K562 (cell line): Measurements from ENCODE around the gene C1QTNF8. TPM values are rescaled to one million over a fixed set of nuclear protein-coding genes. Genes with fewer than 3 reads are reported as not detected.

Experiments used
- ATAC-seq: fragments of 200-7000 bp; cut with Tn5 transposase; 3 replicates; pipeline ENCODE4 v1.9.1; 2020; ENCODE audit warnings: moderate library complexity
- BruUV-seq: library from RNA; stranded (reverse); fragments of 400-500 nt; replicated peaks from 2 replicates; lab custom pipeline; 2021; lab: Mats Ljungman, UMichigan
- CTCF ChIA-PET: fragments of 300-600 bp; formaldehyde crosslinking; extraction: SDS; loops from one replicate; lab custom pipeline; 2021; ENCODE audit warnings: low intra/inter-chr PET ratio; lab: Yijun Ruan, JAX
- POLR2A ChIA-PET: fragments of 300-600, 350-650 bp; sonication (Branson Sonifier 250); formaldehyde crosslinking; extraction: SDS; loops from one replicate; lab custom pipeline; 2021; ENCODE audit warnings: antibody characterized with exemption, inconsistent platforms; lab: Yijun Ruan, JAX
- DNase-seq, 4 experiments: peaks; one replicate each; pipeline versions ENCODE4 v3.0.0 to v3.0.0-alpha.2; 2011 to 2018; ENCODE audit warnings: low spot score in 3 of 4, mixed read lengths in 3 of 4; ENCODE audit errors: extremely low read depth in 1 of 4
- FAIRE-seq: peaks from 2 replicates; lab custom pipeline; 2011; peaks lifted over from hg19 to GRCh38; lab: Jason Lieb, UNC
- H2AFZ ChIP-seq: 2 replicates; pipeline ENCODE4 v1.6.0; 2011; ENCODE audit warnings: low read depth, low read length, control low read depth, inconsistent platforms
- H3K27ac ChIP-seq: fragments of 200-600 bp; 3 replicates; pipeline ENCODE4 v1.8.0; 2011; ENCODE audit warnings: low read depth, mild to moderate bottlenecking, control low read depth, inconsistent platforms, low read length, moderate library complexity, mixed read lengths; ENCODE audit errors: extremely low read depth
- H3K27me3 ChIP-seq, 2 experiments: fragments of 300-600 bp in 1 of 2; 2 replicates in 1 of 2; 3 replicates in 1 of 2; pipeline versions ENCODE4 v1.6.0 to v1.8.0; 2011; ENCODE audit warnings: inconsistent platforms in 2 of 2, low read length in 2 of 2, mild to moderate bottlenecking in 1 of 2, mixed read lengths in 1 of 2, moderate library complexity in 1 of 2; ENCODE audit not compliant: control insufficient read depth in 2 of 2, insufficient read depth in 2 of 2
- H3K36me3 ChIP-seq: fragments of 300-600 bp; 3 replicates; pipeline ENCODE4 v1.8.0; 2011; ENCODE audit warnings: mild to moderate bottlenecking, low read length, inconsistent platforms; ENCODE audit not compliant: control insufficient read depth, insufficient read depth
- H3K4me1 ChIP-seq, 2 experiments: fragments of 200-600 bp in 1 of 2; replicated peaks in 1 of 2; 2 replicates in 1 of 2; 3 replicates in 1 of 2; pipeline versions ENCODE4 v1.5.1 to v1.8.0; 2011; ENCODE audit warnings: inconsistent platforms in 2 of 2, low read length in 2 of 2, mild to moderate bottlenecking in 1 of 2, mixed read lengths in 1 of 2, moderate library complexity in 1 of 2; ENCODE audit not compliant: control insufficient read depth in 2 of 2, insufficient read depth in 2 of 2
- H3K4me2 ChIP-seq: 2 replicates; pipeline ENCODE4 v1.6.1; 2011; ENCODE audit warnings: low read length, control low read depth, inconsistent platforms, mixed read lengths; ENCODE audit not compliant: insufficient read depth
- H3K4me3 ChIP-seq: fragments of 200-600 bp; sonication (generic), shearing (Covaris generic); 2 replicates; pipeline ENCODE4 v1.5.1; 2016; ENCODE audit warnings: control low read depth, inconsistent platforms
- H3K79me2 ChIP-seq: fragments of 200-600 bp; 3 replicates; pipeline ENCODE4 v1.8.0; 2011; ENCODE audit warnings: low read length, inconsistent platforms; ENCODE audit not compliant: control insufficient read depth, insufficient read depth
- H3K9ac ChIP-seq, 2 experiments: 2 replicates each; pipeline versions ENCODE4 v1.6.0 to v1.6.1; 2011; ENCODE audit warnings: low read depth in 2 of 2, low read length in 2 of 2, control low read depth in 1 of 2, inconsistent platforms in 1 of 2, mild to moderate bottlenecking in 1 of 2, mixed read lengths in 1 of 2; ENCODE audit not compliant: insufficient read depth in 1 of 2
- H3K9me1 ChIP-seq: one replicate; pipeline ENCODE4 v1.6.0; 2011; ENCODE audit warnings: inconsistent platforms, mild to moderate bottlenecking, low read length, moderate library complexity; ENCODE audit not compliant: control insufficient read depth, insufficient read depth
- H3K9me3 ChIP-seq: replicated peaks from 2 replicates; pipeline ENCODE4 v1.5.1; 2011; ENCODE audit warnings: low read depth, low read length, inconsistent platforms; ENCODE audit not compliant: control insufficient read depth, insufficient read depth
- H4K20me1 ChIP-seq: replicated peaks from 2 replicates; pipeline ENCODE4 v1.6.1; 2011; ENCODE audit warnings: low read length, inconsistent platforms, mixed read lengths; ENCODE audit not compliant: control insufficient read depth, insufficient read depth
- ADNP ChIP-seq: fragments of 200-800 bp; sonication (Bioruptor generic); IDR thresholded peaks from 2 replicates; pipeline ENCODE4 v1.6.1; 2016; ENCODE audit warnings: missing genetic modification characterization, missing compliant biosample characterization
- BRCA1 ChIP-seq, 2 experiments: fragments of 450-650 bp in 1 of 2; sonication (generic) in 1 of 2; formaldehyde crosslinking in 1 of 2; IDR thresholded peaks; 2 replicates each; pipeline versions ENCODE4 v1.5.0 to v1.6.1; 2017 to 2020; ENCODE audit warnings: mild to moderate bottlenecking in 1 of 2, missing genetic modification reagents in 1 of 2
- E2F4 ChIP-seq: sonication (generic); formaldehyde crosslinking; IDR thresholded peaks from 2 replicates; pipeline ENCODE4 v1.8.0; 2022; ENCODE audit warnings: mild to moderate bottlenecking, low read depth, missing genetic modification reagents
- ELF2 ChIP-seq: fragments of 250-450 bp; sonication (Bioruptor Pico); IDR thresholded peaks from 2 replicates; pipeline ENCODE4 v1.5.0; 2021; ENCODE audit warnings: mild to moderate bottlenecking
- MCM5 ChIP-seq: fragments of 450-650 bp; IDR thresholded peaks from 2 replicates; pipeline ENCODE4 v1.6.1; 2016; ENCODE audit warnings: low read depth
- MEIS2 ChIP-seq: fragments of 450-650 bp; IDR thresholded peaks from 2 replicates; pipeline ENCODE4 v1.6.1; 2014; ENCODE audit warnings: mild to moderate bottlenecking; ENCODE audit not compliant: partially characterized antibody
- PRDM10 ChIP-seq: fragments of 450-650 bp; IDR thresholded peaks from 2 replicates; pipeline ENCODE4 v1.6.1; 2018; ENCODE audit not compliant: partially characterized antibody
- RFX5 ChIP-seq: IDR thresholded peaks from 2 replicates; pipeline ENCODE4 v1.6.1; 2011; ENCODE audit warnings: low read depth, mild to moderate bottlenecking, improper control_type of control experiment, low read length
- SREBF2 ChIP-seq: sonication (generic); formaldehyde crosslinking; IDR thresholded peaks from 2 replicates; pipeline ENCODE4 v1.4.0; 2020; ENCODE audit warnings: mild to moderate bottlenecking, missing genetic modification reagents
- TOE1 ChIP-seq, 2 experiments: fragments of 450-650 bp in 1 of 2; sonication (generic) in 1 of 2; formaldehyde crosslinking in 1 of 2; IDR thresholded peaks; 2 replicates each; pipeline versions ENCODE4 v1.7.1 to v1.8.0; 2016 to 2022; ENCODE audit warnings: borderline replicate concordance in 2 of 2, mild to moderate bottlenecking in 2 of 2, antibody characterized with exemption in 1 of 2, inconsistent platforms in 1 of 2, low read depth in 1 of 2, missing genetic modification reagents in 1 of 2, moderate library complexity in 1 of 2
- ZBTB33 ChIP-seq: sonication (generic); formaldehyde crosslinking; IDR thresholded peaks from 2 replicates; pipeline ENCODE4 v1.8.1; 2023; ENCODE audit warnings: mild to moderate bottlenecking, missing genetic modification reagents
- ZEB2 ChIP-seq: fragments of 450-650 bp; IDR thresholded peaks from 2 replicates; pipeline ENCODE4 v1.6.1; 2016
- ZFX ChIP-seq: sonication (generic); formaldehyde crosslinking; IDR thresholded peaks from 2 replicates; pipeline ENCODE4 v1.8.0; 2022; ENCODE audit warnings: mild to moderate bottlenecking, missing genetic modification reagents, moderate library complexity
- ZNF124 ChIP-seq: sonication (generic); formaldehyde crosslinking; IDR thresholded peaks from 2 replicates; pipeline ENCODE4 v1.8.1; 2022; ENCODE audit warnings: missing genetic modification reagents
- ZNF212 ChIP-seq: fragments of 450-650 bp; formaldehyde crosslinking; IDR thresholded peaks from 2 replicates; pipeline ENCODE4 v1.4.0; 2020; ENCODE audit warnings: mild to moderate bottlenecking
- ZNF224 ChIP-seq: sonication (generic); formaldehyde crosslinking; IDR thresholded peaks from 2 replicates; pipeline ENCODE4 v1.8.0; 2022; ENCODE audit warnings: mild to moderate bottlenecking, missing genetic modification reagents
- WGBS: fragments of 100-300 bp; shearing (Covaris generic); methylation state at CpG from one replicate; pipeline ENCODE4 v1.1.6; 2016; ENCODE audit warnings: low coverage, mixed read lengths; ENCODE audit not compliant: insufficient coverage; ENCODE audit errors: missing lambda C conversion rate; 5-methylcytosine and 5-hydroxymethylcytosine counted together
- in situ Hi-C: fragments of 300-500 bp; cut with MboI; formaldehyde crosslinking; loops from 4 replicates; pipeline ENCODE4 v1.15.0; 2018; ENCODE audit warnings: inconsistent platforms, mixed read lengths
- intact Hi-C: fragments of 100-400 bp; cut with micrococcal nuclease; formaldehyde crosslinking; loops from 2 replicates; pipeline ENCODE4 v1.14.2; 2022
- polyA plus RNA-seq, 8 experiments: library from polyadenylated mRNA; depleted of rRNA in 4 of 8; stranded (reverse) in 5 of 8; unstranded in 3 of 8; fragments of >200 nt; fragmentation: Nextera tagmentation in 2 of 8; fragmentation: Illumina TruSeq in 1 of 8; extraction: Ambion mirVana in 2 of 8; extraction: Trizol in 1 of 8; gene quantifications; 2 replicates each; pipeline versions ENCODE4 v1.2.1 to v1.2.3, GENCODE V29; 2011 to 2014; ENCODE audit warnings: inconsistent platforms in 1 of 8, missing spikeins in 1 of 8
- total RNA-seq, 7 experiments: library from RNA; depleted of rRNA in 6 of 7; stranded (reverse); fragments of >200 nt in 6 of 7; fragmentation: Illumina TruSeq in 2 of 7; extraction: Trizol in 2 of 7; gene quantifications; 2 replicates each; pipeline versions ENCODE4 v1.2.1 to v1.2.3, GENCODE V29; 2011 to 2021; ENCODE audit warnings: low replicate concordance in 1 of 7

C1QTNF8 gene
- total and polyA plus RNA-seq, 9 of the 15 experiments (the other 6 are each of a cell fraction or from before 2014, with no cell fraction given): not detected

- TF ChIP-seq PRDM10 (no peak), MCM5 (no peak), ELF2 (CRISPR knock-in tag) (no peak)
Measured at GRCh38 chr16:1126586-1126985, 30.5 kb upstream of the C1QTNF8 start (continued).

GRCh38 chr16:1126044-1126443 is 30.0 kb upstream of the C1QTNF8 start:
- intact Hi-C loops: no loop called here
- Histone ChIP-seq H3K27ac (no peak overlapping the region), H3K9ac (no peak overlapping the region), H3K36me3 (no peaks in the 10 kb centered on the region), H3K4me3 (no peak overlapping the region), H3K79me2 (no peaks in the 10 kb centered on the region), H3K4me1 (peaks cover 0 to 81% of the 10 kb centered on the region in 2 experiments; a peak in 2 of 5 replicates), H2AFZ (no peak overlapping the region), H3K9me1 (no peaks in the 10 kb centered on the region), H3K4me2 (no peak overlapping the region), H3K27me3 (peaks cover 0 to 32% of the 10 kb centered on the region in 2 experiments; a peak in 2 of 5 replicates), H4K20me1 (peaks cover 17% of the 10 kb centered on the region), H3K9me3 (no peaks in the 10 kb centered on the region)
- ChIA-PET POLR2A (no interaction called here), CTCF (no interaction called here)
- BruUV-seq: no TSS peak
- in situ Hi-C loops: no loop called here
- FAIRE-seq (no peak), ATAC-seq (no peak), DNase-seq (no peak)
- WGBS: 6% methylated on average over 15 of the region's 17 CpGs
- TF ChIP-seq ZNF124 (CRISPR knock-in tag) (no peak), BRCA1 (IDR thresholded peaks at IDR 0.05) (no peak), BRCA1 (CRISPR knock-in tag; IDR thresholded peaks at IDR 0.05) (no peak), RFX5 (no peak), ZEB2 (no peak), MEIS2 (no peak), SREBF2 (CRISPR knock-in tag) (no peak), E2F4 (no peak), ADNP (tag) (no peak), ZFX (no peak), TOE1 (IDR thresholded peaks at IDR 0.05; ENCODE audit: borderline replicate concordance) (no peak), TOE1 (CRISPR knock-in tag; IDR thresholded peaks at IDR 0.05; ENCODE audit: borderline replicate concordance, low read depth) (no peak), ZNF212 (no peak), ZNF224 (CRISPR knock-in tag) (no peak), ZBTB33 (CRISPR knock-in tag) (no peak)
